Right lobe of liver (tissue), 4 donors: Measurements from ENCODE around the gene OR5K3.

Source experiments
- POLR2A ChIP-seq: fragments of 450-650 bp; IDR thresholded peaks from one replicate; pipeline ENCODE4 v1.6.1; 2017; ENCODE audit warnings: antibody characterized with exemption, mild to moderate bottlenecking
- TF ChIP-seq, protein P1 (sequence below), 4 donors: fragments of 200-600 bp in 3 of 4; fragments of 450-650 bp in 1 of 4; IDR thresholded peaks; one replicate each; pipeline versions ENCODE4 v1.5.1 to v1.8.0; 2016 to 2022; ENCODE audit warnings: antibody characterized with exemption in 4 of 4, mild to moderate bottlenecking in 2 of 4
- donor health status: DM: no; HTN: no; CAD: no.
- donor health status: DM: no; HTN: no; CAD: no.
- donor health status: DM: no; HTN: yes; CAD: no.

DNA sequence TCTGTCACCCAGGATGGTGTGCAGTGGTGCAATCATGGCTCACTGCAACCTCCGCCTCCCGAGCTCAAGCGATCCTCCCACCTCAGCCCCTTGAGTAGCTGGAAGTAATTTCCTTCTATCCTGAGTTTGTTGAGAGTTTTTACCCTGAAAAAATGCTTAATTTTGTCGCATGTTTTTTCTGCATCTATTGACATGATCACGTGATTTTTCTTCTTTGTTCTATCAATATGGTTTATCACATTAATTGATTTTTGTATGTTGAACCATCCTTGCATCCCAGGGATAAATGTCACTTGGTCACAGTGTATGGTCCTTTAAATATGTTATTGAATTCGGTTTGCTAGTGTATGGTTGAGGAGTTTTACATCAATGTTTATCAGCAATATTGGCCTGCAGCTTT, 48.7 kb upstream of the OR5K3 start:
- no peak for TF ChIP-seq POLR2A
- TF ChIP-seq, protein P1, sequence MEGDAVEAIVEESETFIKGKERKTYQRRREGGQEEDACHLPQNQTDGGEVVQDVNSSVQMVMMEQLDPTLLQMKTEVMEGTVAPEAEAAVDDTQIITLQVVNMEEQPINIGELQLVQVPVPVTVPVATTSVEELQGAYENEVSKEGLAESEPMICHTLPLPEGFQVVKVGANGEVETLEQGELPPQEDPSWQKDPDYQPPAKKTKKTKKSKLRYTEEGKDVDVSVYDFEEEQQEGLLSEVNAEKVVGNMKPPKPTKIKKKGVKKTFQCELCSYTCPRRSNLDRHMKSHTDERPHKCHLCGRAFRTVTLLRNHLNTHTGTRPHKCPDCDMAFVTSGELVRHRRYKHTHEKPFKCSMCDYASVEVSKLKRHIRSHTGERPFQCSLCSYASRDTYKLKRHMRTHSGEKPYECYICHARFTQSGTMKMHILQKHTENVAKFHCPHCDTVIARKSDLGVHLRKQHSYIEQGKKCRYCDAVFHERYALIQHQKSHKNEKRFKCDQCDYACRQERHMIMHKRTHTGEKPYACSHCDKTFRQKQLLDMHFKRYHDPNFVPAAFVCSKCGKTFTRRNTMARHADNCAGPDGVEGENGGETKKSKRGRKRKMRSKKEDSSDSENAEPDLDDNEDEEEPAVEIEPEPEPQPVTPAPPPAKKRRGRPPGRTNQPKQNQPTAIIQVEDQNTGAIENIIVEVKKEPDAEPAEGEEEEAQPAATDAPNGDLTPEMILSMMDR (IDR thresholded peaks at IDR 0.05) = no peak
